Activated CD8-positive, alpha-beta memory T cell treated with anti-CD3 and anti-CD28 coated beads for 36 hours (primary cell): Measurements from ENCODE around the gene RADIL. TPM values are rescaled to one million over a fixed set of nuclear protein-coding genes. Genes with fewer than 3 reads are reported as not detected.

Source experiments
- CTCF ChIA-PET: fragments of 350-600 bp; sonication (Branson Sonifier 250); formaldehyde crosslinking; loops from one replicate; lab custom pipeline; 2021; ENCODE audit warnings: antibody characterized with exemption; lab: Charles Lee
- POLR2A ChIA-PET: fragments of 350-600 bp; sonication (Branson Sonifier 250); formaldehyde crosslinking; loops from one replicate; lab custom pipeline; 2021; ENCODE audit warnings: antibody characterized with exemption; lab: Charles Lee
- total RNA-seq, 2 experiments: library from RNA; stranded (reverse); gene quantifications; one replicate each; pipeline ENCODE4 v1.2.3, GENCODE V29; 2021

The RADIL gene
- total RNA-seq, 2 experiments from 2014 or later: 0.17 to 0.29 TPM

DNA sequence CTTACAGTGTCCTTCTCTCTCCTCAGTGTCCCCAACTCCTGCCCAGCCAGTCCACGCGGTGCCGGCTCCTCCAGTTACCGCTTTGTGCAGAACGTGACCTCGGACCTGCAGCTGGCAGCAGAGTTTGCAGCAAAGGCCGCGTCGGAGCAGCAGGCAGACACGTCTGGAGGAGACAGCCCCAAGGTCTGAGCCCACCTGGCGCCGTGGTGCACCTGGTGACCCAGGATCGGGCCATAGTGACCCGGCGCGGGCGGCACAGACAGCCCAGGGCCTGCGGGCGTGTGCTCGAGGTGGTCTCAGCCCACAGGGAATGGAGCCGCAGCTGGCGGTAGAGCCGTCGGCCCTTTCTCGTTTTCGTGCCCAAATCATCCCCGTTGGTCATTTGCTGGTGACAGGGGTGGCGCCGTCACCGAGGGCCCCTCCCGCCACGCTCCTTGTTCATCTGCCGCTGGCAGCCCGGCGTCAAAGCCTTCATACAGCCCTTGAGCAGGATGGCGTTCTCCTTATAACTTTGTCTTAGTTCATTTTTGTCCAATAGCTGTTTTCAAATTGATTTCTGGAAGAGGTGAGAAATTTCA is 129.0 kb downstream of the RADIL start:
- POLR2A ChIA-PET: no interaction called here

DNA sequence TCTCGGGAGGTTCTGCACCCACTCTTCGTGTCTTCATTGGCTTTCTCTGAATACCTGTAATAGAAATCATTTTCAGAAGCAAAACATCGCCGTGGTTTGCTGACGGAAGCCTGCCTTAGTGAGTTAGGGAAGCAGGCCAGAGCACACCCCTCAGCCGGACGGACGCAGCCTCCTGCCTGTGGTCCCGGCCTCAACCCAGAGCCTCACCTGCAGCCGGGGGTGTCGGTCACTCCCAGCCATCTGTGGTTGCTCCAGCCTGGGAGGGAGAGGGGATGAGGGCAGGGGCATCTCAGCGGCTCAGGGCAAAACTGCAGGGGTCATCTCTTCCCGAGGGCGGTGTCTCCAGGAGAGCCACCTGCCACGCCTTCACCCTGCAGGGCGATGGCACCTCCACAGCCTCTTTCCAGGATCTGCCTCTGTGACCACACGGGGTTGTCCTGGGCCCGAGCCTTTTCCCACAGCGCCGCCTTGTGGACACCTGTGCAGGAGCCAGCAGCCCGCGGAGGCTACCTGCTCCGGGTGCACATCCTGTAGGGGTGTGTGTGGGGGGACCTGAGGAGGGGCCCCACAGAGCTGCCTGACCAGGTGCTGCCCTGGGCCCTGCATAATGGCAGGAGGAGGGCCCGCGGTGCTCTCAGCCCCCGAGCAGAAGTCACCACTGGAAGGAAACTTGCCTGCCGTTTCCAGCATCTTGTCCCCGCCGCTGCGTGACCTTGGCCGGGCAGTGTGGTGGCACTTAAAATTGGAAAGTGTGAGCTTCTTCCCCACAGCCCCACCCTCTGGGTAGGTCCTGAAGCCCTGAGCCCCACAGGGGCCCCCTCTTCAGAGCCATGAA is 129.7 kb downstream of the RADIL start:
- CTCF ChIA-PET: interaction anchor here (0.6 to 3.0 kb wide), 6 partner anchors 10 to 142 kb away, joined by 3 to 12 read pairs (median 4); no protein-coding TSS in a partner anchor

More for the DNA sequence above, 129.0 kb downstream of the RADIL start:
- CTCF ChIA-PET: interaction anchor here (0.6 to 3.0 kb wide), 5 partner anchors 11 to 143 kb away, joined by 3 to 12 read pairs (median 4); no protein-coding TSS in a partner anchor

DNA sequence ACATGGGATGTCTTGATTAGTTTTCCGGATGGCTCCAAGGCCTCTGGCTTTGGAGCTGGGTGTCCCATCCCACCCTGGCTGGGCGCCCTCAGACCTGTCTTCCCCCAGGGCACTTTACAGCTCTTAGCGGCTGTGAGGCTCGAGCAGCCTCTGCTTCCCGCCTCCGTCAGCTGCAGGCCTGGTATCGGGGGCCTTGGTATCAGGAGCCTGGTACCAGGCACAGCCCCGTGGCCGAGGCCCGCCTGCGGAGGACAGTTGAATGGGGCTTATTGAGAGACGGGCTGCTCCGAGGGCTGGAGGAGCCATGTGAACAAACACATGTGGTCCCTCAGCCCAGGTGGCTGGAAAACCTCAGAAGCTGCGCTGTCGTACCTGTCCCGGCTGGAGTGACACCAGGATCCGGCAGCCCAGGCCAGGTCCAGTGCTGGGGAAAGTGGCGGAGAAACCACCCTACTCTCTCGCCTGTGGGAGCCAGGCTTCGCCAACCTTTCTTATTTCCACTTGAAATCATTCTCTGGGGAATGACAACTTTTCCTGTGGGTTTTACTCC is 132.0 kb downstream of the RADIL start:
- ChIA-PET CTCF (interaction anchor here (1.5 kb wide), 1 partner anchor 9 kb away, joined by 8 read pairs; no protein-coding TSS in a partner anchor), POLR2A (no interaction called here)

More for the DNA sequence above, 129.7 kb downstream of the RADIL start:
- POLR2A ChIA-PET: no interaction called here

DNA sequence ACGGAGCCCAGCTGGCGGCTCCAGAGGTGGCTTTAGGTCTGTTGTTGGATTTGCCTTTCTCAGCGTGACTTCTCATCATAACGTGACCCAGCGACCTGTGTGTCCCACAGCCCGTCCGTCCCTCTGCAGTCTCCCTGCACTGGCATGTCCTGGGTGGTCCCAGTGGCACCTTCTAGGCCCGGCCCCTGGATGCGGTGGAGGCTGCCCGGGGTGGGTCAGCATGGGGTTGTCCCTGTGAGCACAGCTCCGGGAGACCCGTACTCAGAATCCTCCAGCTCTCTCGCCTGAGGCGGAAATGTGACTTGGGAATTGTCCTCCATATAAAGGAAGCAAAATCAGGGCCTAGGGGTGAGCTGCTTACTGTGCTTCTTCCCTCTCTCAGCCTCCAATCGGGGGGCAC is 133.7 kb downstream of the RADIL start:
- CTCF ChIA-PET: interaction anchor here (1.6 kb wide), 1 partner anchor 16 kb away, joined by 4 read pairs; no protein-coding TSS in a partner anchor

DNA sequence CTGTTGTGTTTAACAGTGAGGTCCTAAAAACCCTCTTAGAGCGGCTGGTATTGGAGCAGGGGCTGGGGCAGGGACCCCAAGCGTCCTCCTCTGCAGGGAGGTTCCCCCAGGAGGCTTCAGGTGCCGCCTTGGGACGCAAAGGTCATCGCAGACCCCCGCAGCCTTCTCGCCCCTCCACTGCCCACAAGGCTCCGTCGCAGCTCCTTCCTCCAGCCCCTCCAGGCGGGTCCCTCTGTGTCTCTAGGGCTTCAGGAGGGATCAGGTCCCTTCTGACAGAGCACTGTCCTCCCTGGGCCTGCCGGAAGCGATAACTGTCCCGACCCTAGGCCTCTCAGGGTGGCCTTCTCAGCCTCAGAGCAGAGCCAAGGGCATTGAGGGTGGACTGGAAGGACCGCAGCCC is 134.2 kb downstream of the RADIL start:
- CTCF ChIA-PET: interaction anchor here (1.6 kb wide), 1 partner anchor 16 kb away, joined by 4 read pairs; no protein-coding TSS in a partner anchor
- POLR2A ChIA-PET: no interaction called here

More for the DNA sequence above, 133.7 kb downstream of the RADIL start:
- POLR2A ChIA-PET: no interaction called here

Other genes starting within 250 kb of the RADIL start
- gene FOXK1, start 201.4 kb downstream of the RADIL start, total RNA-seq: 10 to 100 TPM; 34.6 to 34.7 TPM
- 10 to 100 TPM; 37.9 to 40.0 TPM for gene AP5Z1, start 108.1 kb downstream of the RADIL start, total RNA-seq
- gene PAPOLB, start 21.7 kb downstream of the RADIL start, total RNA-seq: not detected
- gene MMD2, start 75.5 kb upstream of the RADIL start, total RNA-seq: not detected
- gene RBAK, start 162.1 kb upstream of the RADIL start, total RNA-seq: 10 to 100 TPM; 10.2 to 10.3 TPM